Stimulated activated CD8-positive, alpha-beta memory T cell treated with anti-CD3 and anti-CD28 coated beads, Interleukin-4, amount 100 ng/mL, for 24 hours (primary cell): ENCODE data around the gene NKX1-2.

ENCODE experiments used
- DNase-seq: peaks from one replicate; pipeline ENCODE4 v3.0.0-alpha.2; 2020; ENCODE audit warnings: low read depth

NKX1-2 gene

GRCh38 chr10:124415210-124415609, 34.6 kb downstream of the NKX1-2 start:
- DNase-seq, result no peak

- DNase-seq, result no peak
Observed at GRCh38 chr10:124414076-124414475, 35.8 kb downstream of the NKX1-2 start.

GRCh38 chr10:124409696-124410095, 40.1 kb downstream of the NKX1-2 start:
- DNase-seq, result no peak

GRCh38 chr10:124408357-124408756, 41.5 kb downstream of the NKX1-2 start:
- no peak for DNase-seq

- no peak for DNase-seq
Observed at GRCh38 chr10:124407456-124407855, 42.4 kb downstream of the NKX1-2 start.

- no peak for DNase-seq
Observed at GRCh38 chr10:124403548-124403947, 46.3 kb downstream of the NKX1-2 start.

- DNase-seq, result no peak
Observed at GRCh38 chr10:124402273-124402672, 47.6 kb downstream of the NKX1-2 start.

- no peak for DNase-seq
Observed at GRCh38 chr10:124401633-124402032, 48.2 kb downstream of the NKX1-2 start.
